Endothelial cell of umbilical vein (primary cell): ENCODE results near the gene TPCN1. TPM values are rescaled to one million over a fixed set of nuclear protein-coding genes. Genes with fewer than 3 reads are reported as not detected.

ENCODE experiments used
- BruUV-seq: library from RNA; stranded (reverse); fragments of 400-500 nt; replicated peaks from 2 replicates; lab custom pipeline; 2021; lab: Mats Ljungman, UMichigan
- CTCF ChIA-PET: fragments of 300-600, 350-600 bp; sonication (Branson Sonifier 250); formaldehyde crosslinking; loops from one replicate; lab custom pipeline; 2021; ENCODE audit warnings: antibody characterized with exemption, inconsistent platforms; lab: Charles Lee
- POLR2A ChIA-PET: fragments of 300-600, 350-600 bp; sonication (Branson Sonifier 250); formaldehyde crosslinking; loops from one replicate; lab custom pipeline; 2021; ENCODE audit warnings: antibody characterized with exemption, inconsistent platforms; lab: Charles Lee
- DNase-seq: peaks from one replicate; pipeline ENCODE4 v3.0.0-alpha.2; 2011; ENCODE audit warnings: low read depth, low spot score
- FAIRE-seq: peaks from 2 replicates; lab custom pipeline; 2011; peaks lifted over from hg19 to GRCh38; lab: Jason Lieb, UNC
- H2AFZ ChIP-seq: 2 replicates; pipeline ENCODE4 v1.6.0; 2012; ENCODE audit warnings: low read depth, low read length, control low read depth, inconsistent platforms
- H3K27ac ChIP-seq: 2 replicates; pipeline ENCODE4 v1.5.1; 2011; ENCODE audit warnings: low read depth, mild to moderate bottlenecking, control low read depth, low read length, moderate library complexity; ENCODE audit not compliant: insufficient read depth
- H3K27me3 ChIP-seq, 2 experiments: 2 replicates each; pipeline versions ENCODE4 v1.6.0 to v1.6.1; 2011; ENCODE audit warnings: low read length in 2 of 2, mixed read lengths in 1 of 2; ENCODE audit not compliant: control insufficient read depth in 2 of 2, insufficient read depth in 2 of 2
- H3K36me3 ChIP-seq, 2 experiments: 2 replicates in 1 of 2; 3 replicates in 1 of 2; pipeline ENCODE4 v1.5.1; 2011; ENCODE audit warnings: low read length in 2 of 2, mild to moderate bottlenecking in 1 of 2, moderate library complexity in 1 of 2; ENCODE audit not compliant: control insufficient read depth in 2 of 2, insufficient read depth in 2 of 2; ENCODE audit errors: extremely low read depth in 1 of 2
- H3K4me1 ChIP-seq: 3 replicates; pipeline ENCODE4 v1.5.1; 2011; ENCODE audit warnings: mild to moderate bottlenecking, low read length; ENCODE audit not compliant: control insufficient read depth, insufficient read depth; ENCODE audit errors: extremely low read depth
- H3K4me2 ChIP-seq: 2 replicates; pipeline ENCODE4 v1.6.1; 2011; ENCODE audit warnings: low read length, control low read depth, mixed read lengths; ENCODE audit not compliant: insufficient read depth
- H3K4me3 ChIP-seq, 3 experiments: fragments of 200-600 bp in 1 of 3; sonication (generic), shearing (Covaris generic) in 1 of 3; replicated peaks in 1 of 3; 2 replicates each; pipeline ENCODE4 v1.5.1; 2011 to 2016; ENCODE audit warnings: control low read depth in 3 of 3, low read length in 3 of 3, mild to moderate bottlenecking in 2 of 3, inconsistent platforms in 1 of 3, low read depth in 1 of 3, moderate library complexity in 1 of 3; ENCODE audit not compliant: insufficient read depth in 1 of 3
- H3K79me2 ChIP-seq: 2 replicates; pipeline ENCODE4 v1.6.0; 2012; ENCODE audit warnings: low read length, inconsistent platforms; ENCODE audit not compliant: control insufficient read depth, insufficient read depth
- H3K9ac ChIP-seq: replicated peaks from 2 replicates; pipeline ENCODE3; 2011; ENCODE audit warnings: low read length, control low read depth; ENCODE audit not compliant: insufficient read depth; ENCODE audit errors: extremely low read depth
- H3K9me1 ChIP-seq: replicated peaks from 3 replicates; pipeline ENCODE4 v1.6.0; 2011; ENCODE audit warnings: mild to moderate bottlenecking, low read length; ENCODE audit not compliant: control insufficient read depth, insufficient read depth; ENCODE audit errors: extremely low read depth
- H3K9me3 ChIP-seq: replicated peaks from 2 replicates; pipeline ENCODE4 v1.5.1; 2012; ENCODE audit warnings: low read length, inconsistent platforms; ENCODE audit not compliant: control insufficient read depth, insufficient read depth
- H4K20me1 ChIP-seq: replicated peaks from 2 replicates; pipeline ENCODE3; 2011; ENCODE audit warnings: mild to moderate bottlenecking, low read length; ENCODE audit not compliant: control insufficient read depth, insufficient read depth; ENCODE audit errors: extremely low read depth
- EZH2 ChIP-seq: IDR thresholded peaks from 2 replicates; pipeline ENCODE4 v1.6.1; 2012; ENCODE audit warnings: borderline replicate concordance, low read depth, mild to moderate bottlenecking, moderate library complexity, low read length, inconsistent platforms; ENCODE audit not compliant: severe bottlenecking
- FOS ChIP-seq: IDR thresholded peaks from 2 replicates; pipeline ENCODE4 v1.6.1; 2011; ENCODE audit warnings: mild to moderate bottlenecking, low read length, moderate library complexity, borderline replicate concordance; ENCODE audit not compliant: insufficient read depth
- GATA2 ChIP-seq: IDR thresholded peaks from 2 replicates; pipeline ENCODE4 v1.7.0; 2011; ENCODE audit warnings: low read depth, mild to moderate bottlenecking, moderate library complexity, mixed read lengths, low read length; ENCODE audit not compliant: insufficient read length, insufficient read depth
- JUN ChIP-seq: IDR thresholded peaks from 2 replicates; pipeline ENCODE4 v1.6.1; 2011; ENCODE audit warnings: borderline replicate concordance, low read depth; ENCODE audit not compliant: insufficient read length, insufficient read depth
- MAX ChIP-seq: IDR thresholded peaks from 2 replicates; pipeline ENCODE4 v1.6.1; 2011; ENCODE audit not compliant: insufficient read depth, insufficient read length
- MYC ChIP-seq: IDR thresholded peaks from one replicate; pipeline ENCODE4 v1.6.1; 2011; ENCODE audit warnings: mild to moderate bottlenecking, low read depth, low read length
- POLR2A ChIP-seq: IDR thresholded peaks from 2 replicates; pipeline ENCODE4 v1.6.1; 2012; ENCODE audit warnings: low read depth, mild to moderate bottlenecking, control low read depth, low read length
- POLR2AphosphoS5 ChIP-seq: IDR thresholded peaks from 2 replicates; pipeline ENCODE4 v1.6.1; 2012; ENCODE audit warnings: low read depth, mild to moderate bottlenecking, control low read depth, low read length, moderate library complexity; ENCODE audit not compliant: insufficient read depth
- dilution Hi-C: fragments of 300-500 bp; cut with MboI; formaldehyde crosslinking; loops from one replicate; pipeline ENCODE4 v1.15.0; 2019; ENCODE audit warnings: low sequenced_read_pairs; ENCODE audit not compliant: extremely low pct_ligation_motif_present
- intact Hi-C: fragments of 100-400 bp; cut with micrococcal nuclease; formaldehyde crosslinking; loops from one replicate; pipeline ENCODE4 v1.10.0; 2022
- polyA plus RNA-seq, 4 experiments: library from polyadenylated mRNA; depleted of rRNA in 3 of 4; stranded (reverse) in 3 of 4; unstranded in 1 of 4; fragments of >200 nt; gene quantifications; 2 replicates each; pipeline versions ENCODE4 v1.2.1 to v1.2.3, GENCODE V29; 2011 to 2012; ENCODE audit warnings: missing spikeins in 1 of 4
- total RNA-seq: library from RNA; stranded (reverse); gene quantifications from 2 replicates; pipeline ENCODE4 v1.2.3, GENCODE V29; 2021
- TF ChIP-seq, protein P1 (sequence below), 2 donors: IDR thresholded peaks; 1 replicate in 1 of 2; 2 replicates in 1 of 2; pipeline ENCODE4 v1.5.1; 2011; ENCODE audit warnings: low read length in 2 of 2, mild to moderate bottlenecking in 2 of 2, moderate library complexity in 2 of 2, control low read depth in 1 of 2, inconsistent platforms in 1 of 2, low read depth in 1 of 2; ENCODE audit not compliant: insufficient read depth in 1 of 2; ENCODE audit errors: extremely low read depth in 1 of 2

TPCN1 gene
- total and polyA plus RNA-seq, 2 donors (not counting 3 experiments of a cell fraction or from before 2014, with no cell fraction given), result 19.5 to 28.3 TPM

DNA sequence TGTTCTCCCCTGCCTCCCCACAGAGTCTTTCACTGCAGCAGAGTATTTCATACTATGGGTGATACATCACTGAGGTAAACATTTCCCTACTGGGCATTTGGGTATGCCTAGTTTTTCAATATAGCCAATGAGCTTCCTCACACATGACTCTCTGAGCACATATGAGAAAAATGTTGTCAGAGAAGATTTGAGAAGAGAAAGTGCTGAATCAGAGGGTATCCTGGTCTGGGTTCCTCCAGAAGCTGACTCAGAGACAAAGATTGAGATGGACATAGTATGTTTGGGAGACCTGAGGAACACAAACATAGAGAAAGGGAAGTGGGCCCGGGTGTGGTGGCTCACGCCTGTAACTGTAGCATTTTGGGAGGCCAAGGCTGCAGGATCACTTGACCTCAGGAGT is 101.1 kb downstream of the TPCN1 start:
- dilution Hi-C loops, result no loop called here
- no peak overlapping the region for H3K9ac ChIP-seq
- no TSS peak for BruUV-seq
- H3K36me3 ChIP-seq, result peaks cover 0 to 19% of the 10 kb centered on the region in 2 experiments
- H3K4me3 ChIP-seq, result no peak overlapping the region
- CTCF ChIA-PET, result interaction anchor here (0.9 to 1.8 kb wide), 3 partner anchors 11 to 103 kb away, joined by 3 to 5 read pairs (median 4); no protein-coding TSS in a partner anchor
- no peaks in the 10 kb centered on the region for H3K27me3 ChIP-seq
- H3K9me1 ChIP-seq, result no peaks in the 10 kb centered on the region
- no peak overlapping the region for H3K4me2 ChIP-seq
- H2AFZ ChIP-seq, result no peak overlapping the region
- TF ChIP-seq EZH2, result no peak
- TF ChIP-seq GATA2, result no peak
- TF ChIP-seq POLR2A, result no peak
- no peak for TF ChIP-seq JUN
- no peak for TF ChIP-seq POLR2AphosphoS5
- TF ChIP-seq, protein P1, sequence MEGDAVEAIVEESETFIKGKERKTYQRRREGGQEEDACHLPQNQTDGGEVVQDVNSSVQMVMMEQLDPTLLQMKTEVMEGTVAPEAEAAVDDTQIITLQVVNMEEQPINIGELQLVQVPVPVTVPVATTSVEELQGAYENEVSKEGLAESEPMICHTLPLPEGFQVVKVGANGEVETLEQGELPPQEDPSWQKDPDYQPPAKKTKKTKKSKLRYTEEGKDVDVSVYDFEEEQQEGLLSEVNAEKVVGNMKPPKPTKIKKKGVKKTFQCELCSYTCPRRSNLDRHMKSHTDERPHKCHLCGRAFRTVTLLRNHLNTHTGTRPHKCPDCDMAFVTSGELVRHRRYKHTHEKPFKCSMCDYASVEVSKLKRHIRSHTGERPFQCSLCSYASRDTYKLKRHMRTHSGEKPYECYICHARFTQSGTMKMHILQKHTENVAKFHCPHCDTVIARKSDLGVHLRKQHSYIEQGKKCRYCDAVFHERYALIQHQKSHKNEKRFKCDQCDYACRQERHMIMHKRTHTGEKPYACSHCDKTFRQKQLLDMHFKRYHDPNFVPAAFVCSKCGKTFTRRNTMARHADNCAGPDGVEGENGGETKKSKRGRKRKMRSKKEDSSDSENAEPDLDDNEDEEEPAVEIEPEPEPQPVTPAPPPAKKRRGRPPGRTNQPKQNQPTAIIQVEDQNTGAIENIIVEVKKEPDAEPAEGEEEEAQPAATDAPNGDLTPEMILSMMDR (IDR thresholded peaks at IDR 0.05; ENCODE audit: extremely low read depth in 1 of 2, insufficient read depth in 1 of 2, low read depth in 1 of 2, low read length in 2 of 2), result no peak
- TF ChIP-seq MYC, result no peak
- no peak for TF ChIP-seq FOS
- TF ChIP-seq MAX, result no peak
- DNase-seq, result no peak
- H3K79me2 ChIP-seq, result no peaks in the 10 kb centered on the region
- intact Hi-C loops, result no loop called here
- POLR2A ChIA-PET, result no interaction called here
- no peak overlapping the region for H3K27ac ChIP-seq
- no peak for FAIRE-seq
- no peaks in the 10 kb centered on the region for H4K20me1 ChIP-seq
- no peaks in the 10 kb centered on the region for H3K4me1 ChIP-seq
- H3K9me3 ChIP-seq, result no peaks in the 10 kb centered on the region
